ENCODE data around the gene ELMOD1.

DNA sequence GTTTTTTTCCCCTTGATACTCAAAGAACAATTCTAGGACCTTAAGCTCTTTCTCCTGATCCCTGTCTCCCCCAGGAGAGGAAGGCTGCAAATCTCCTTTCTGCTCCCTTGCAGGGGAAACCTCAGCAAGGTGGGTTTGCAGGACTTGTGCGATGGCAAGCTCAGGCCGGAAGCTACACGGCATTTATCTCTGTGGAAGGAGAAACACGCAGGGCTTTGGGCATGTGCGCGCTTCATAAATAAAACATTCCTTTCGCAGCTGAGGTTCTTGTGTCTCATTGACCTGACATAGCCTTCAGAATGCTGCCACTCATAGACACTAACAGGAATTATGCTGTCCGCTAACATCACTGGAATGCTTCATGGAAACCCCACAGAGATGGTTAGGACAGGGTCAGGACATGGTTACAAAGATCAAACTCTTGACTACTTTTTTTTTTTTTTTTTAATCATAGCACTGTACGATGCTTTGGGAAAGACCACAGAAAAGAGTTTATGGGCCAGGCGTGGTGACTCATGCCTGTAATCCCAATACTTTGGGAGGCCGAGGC lies 78.3 kb downstream of the ELMOD1 start:
- TF ChIP-seq, protein P1, sequence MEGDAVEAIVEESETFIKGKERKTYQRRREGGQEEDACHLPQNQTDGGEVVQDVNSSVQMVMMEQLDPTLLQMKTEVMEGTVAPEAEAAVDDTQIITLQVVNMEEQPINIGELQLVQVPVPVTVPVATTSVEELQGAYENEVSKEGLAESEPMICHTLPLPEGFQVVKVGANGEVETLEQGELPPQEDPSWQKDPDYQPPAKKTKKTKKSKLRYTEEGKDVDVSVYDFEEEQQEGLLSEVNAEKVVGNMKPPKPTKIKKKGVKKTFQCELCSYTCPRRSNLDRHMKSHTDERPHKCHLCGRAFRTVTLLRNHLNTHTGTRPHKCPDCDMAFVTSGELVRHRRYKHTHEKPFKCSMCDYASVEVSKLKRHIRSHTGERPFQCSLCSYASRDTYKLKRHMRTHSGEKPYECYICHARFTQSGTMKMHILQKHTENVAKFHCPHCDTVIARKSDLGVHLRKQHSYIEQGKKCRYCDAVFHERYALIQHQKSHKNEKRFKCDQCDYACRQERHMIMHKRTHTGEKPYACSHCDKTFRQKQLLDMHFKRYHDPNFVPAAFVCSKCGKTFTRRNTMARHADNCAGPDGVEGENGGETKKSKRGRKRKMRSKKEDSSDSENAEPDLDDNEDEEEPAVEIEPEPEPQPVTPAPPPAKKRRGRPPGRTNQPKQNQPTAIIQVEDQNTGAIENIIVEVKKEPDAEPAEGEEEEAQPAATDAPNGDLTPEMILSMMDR (IDR thresholded peaks at IDR 0.05; ENCODE audit: low read depth, low read length, poor library complexity, severe bottlenecking), result no peak
- no peak for TF ChIP-seq EZH2phosphoT487 (IDR thresholded peaks at IDR 0.05; ENCODE audit: borderline replicate concordance, low read length)

All from DOHH2 (cell line).